Thyroid gland (tissue), 4 donors: ENCODE data around the gene GNA15.

Experiments used
- POLR2A ChIP-seq, 2 donors: fragments of 450-650 bp; IDR thresholded peaks; one replicate each; pipeline ENCODE4 v1.6.1; 2017; ENCODE audit warnings: antibody characterized with exemption in 2 of 2, mild to moderate bottlenecking in 2 of 2, moderate library complexity in 1 of 2
- TF ChIP-seq, protein P1 (sequence below), 6 experiments: fragments of 200-600 bp in 3 of 6; fragments of 450-650 bp in 3 of 6; sonication (generic) in 3 of 6; IDR thresholded peaks; one replicate each; pipeline ENCODE4 v1.5.1; 2016 to 2019; ENCODE audit warnings: antibody characterized with exemption in 6 of 6, mild to moderate bottlenecking in 2 of 6, inconsistent platforms in 1 of 6, moderate library complexity in 1 of 6

- TF ChIP-seq POLR2A (IDR thresholded peaks at IDR 0.05): no peak
- TF ChIP-seq, protein P1, sequence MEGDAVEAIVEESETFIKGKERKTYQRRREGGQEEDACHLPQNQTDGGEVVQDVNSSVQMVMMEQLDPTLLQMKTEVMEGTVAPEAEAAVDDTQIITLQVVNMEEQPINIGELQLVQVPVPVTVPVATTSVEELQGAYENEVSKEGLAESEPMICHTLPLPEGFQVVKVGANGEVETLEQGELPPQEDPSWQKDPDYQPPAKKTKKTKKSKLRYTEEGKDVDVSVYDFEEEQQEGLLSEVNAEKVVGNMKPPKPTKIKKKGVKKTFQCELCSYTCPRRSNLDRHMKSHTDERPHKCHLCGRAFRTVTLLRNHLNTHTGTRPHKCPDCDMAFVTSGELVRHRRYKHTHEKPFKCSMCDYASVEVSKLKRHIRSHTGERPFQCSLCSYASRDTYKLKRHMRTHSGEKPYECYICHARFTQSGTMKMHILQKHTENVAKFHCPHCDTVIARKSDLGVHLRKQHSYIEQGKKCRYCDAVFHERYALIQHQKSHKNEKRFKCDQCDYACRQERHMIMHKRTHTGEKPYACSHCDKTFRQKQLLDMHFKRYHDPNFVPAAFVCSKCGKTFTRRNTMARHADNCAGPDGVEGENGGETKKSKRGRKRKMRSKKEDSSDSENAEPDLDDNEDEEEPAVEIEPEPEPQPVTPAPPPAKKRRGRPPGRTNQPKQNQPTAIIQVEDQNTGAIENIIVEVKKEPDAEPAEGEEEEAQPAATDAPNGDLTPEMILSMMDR (IDR thresholded peaks at IDR 0.05): no peak
Observed at GRCh38 chr19:3206216-3206953, 70.6 kb downstream of the GNA15 start.
